Measurements from ENCODE around the gene METTL6. TPM values are rescaled to one million over a fixed set of nuclear protein-coding genes. Genes with fewer than 3 reads are reported as not detected.

METTL6 gene
- total RNA-seq, 2 experiments from 2014 or later = 12.7 to 23.5 TPM

GRCh38 chr3:15456321-15456720 is 29.0 kb upstream of the METTL6 start:
- BruUV-seq (replicated peaks) = no TSS peak
- H3K9me2 ChIP-seq (ENCODE audit: insufficient read depth, low read length) = no peaks in the 10 kb centered on the region
- no peak for DNase-seq (ENCODE audit: low spot score)
- no peaks in the 10 kb centered on the region for H3K4me1 ChIP-seq (ENCODE audit: insufficient read depth, low read length, poor library complexity, severe bottlenecking)
- no peak overlapping the region for H3K27ac ChIP-seq (ENCODE audit: low read depth, low read length, poor library complexity, severe bottlenecking)
- H3K36me3 ChIP-seq (ENCODE audit: insufficient read depth, low read length) = no peaks in the 10 kb centered on the region
- H2AFZ ChIP-seq (ENCODE audit: low read length) = no peak overlapping the region
- TF ChIP-seq EZH2phosphoT487 (IDR thresholded peaks at IDR 0.05; ENCODE audit: borderline replicate concordance, low read depth, low read length) (no peak), CTCF (conservative IDR thresholded peaks at IDR 0.05; ENCODE audit: low read length) (no peak)
- H3K9me3 ChIP-seq (ENCODE audit: low read length) = no peaks in the 10 kb centered on the region
- H3K4me3 ChIP-seq (ENCODE audit: low read depth, low read length, poor library complexity, severe bottlenecking) = no peak overlapping the region
- no peak overlapping the region for H3K4me2 ChIP-seq (ENCODE audit: low read length)
- ChIA-PET CTCF (ENCODE audit: unreplicated experiment) (no interaction called here), POLR2A (no interaction called here)
- no peaks in the 10 kb centered on the region for H4K20me1 ChIP-seq (ENCODE audit: insufficient read depth, low read length)
- intact Hi-C loops (cut with micrococcal nuclease; ENCODE audit: unreplicated experiment) = no loop called here
- H3K79me2 ChIP-seq (ENCODE audit: insufficient read depth, low read depth, low read length) = no peaks in the 10 kb centered on the region

GRCh38 chr3:15455756-15456155 is 28.4 kb upstream of the METTL6 start:
- ChIA-PET CTCF (ENCODE audit: unreplicated experiment) (no interaction called here), POLR2A (no interaction called here)
- H4K20me1 ChIP-seq (ENCODE audit: insufficient read depth, low read length) = no peaks in the 10 kb centered on the region
- no peak for DNase-seq (ENCODE audit: low spot score)
- H3K4me3 ChIP-seq (ENCODE audit: low read depth, low read length, poor library complexity, severe bottlenecking) = no peak overlapping the region
- no peaks in the 10 kb centered on the region for H3K9me2 ChIP-seq (ENCODE audit: insufficient read depth, low read length)
- no peak overlapping the region for H2AFZ ChIP-seq (ENCODE audit: low read length)
- H3K79me2 ChIP-seq (ENCODE audit: insufficient read depth, low read depth, low read length) = no peaks in the 10 kb centered on the region
- H3K27ac ChIP-seq (ENCODE audit: low read depth, low read length, poor library complexity, severe bottlenecking) = no peak overlapping the region
- intact Hi-C loops (cut with micrococcal nuclease; ENCODE audit: unreplicated experiment) = no loop called here
- H3K9me3 ChIP-seq (ENCODE audit: low read length) = no peaks in the 10 kb centered on the region
- H3K36me3 ChIP-seq (ENCODE audit: insufficient read depth, low read length) = no peaks in the 10 kb centered on the region
- H3K4me1 ChIP-seq (ENCODE audit: insufficient read depth, low read length, poor library complexity, severe bottlenecking) = no peaks in the 10 kb centered on the region
- TF ChIP-seq CTCF (conservative IDR thresholded peaks at IDR 0.05; ENCODE audit: low read length) (no peak), EZH2phosphoT487 (IDR thresholded peaks at IDR 0.05; ENCODE audit: borderline replicate concordance, low read depth, low read length) (no peak)
- no peak overlapping the region for H3K4me2 ChIP-seq (ENCODE audit: low read length)
- BruUV-seq (replicated peaks) = no TSS peak

GRCh38 chr3:15454965-15455364 is 27.6 kb upstream of the METTL6 start:
- H3K4me1 ChIP-seq (ENCODE audit: insufficient read depth, low read length, poor library complexity, severe bottlenecking) = no peaks in the 10 kb centered on the region
- H4K20me1 ChIP-seq (ENCODE audit: insufficient read depth, low read length) = no peaks in the 10 kb centered on the region
- H3K4me3 ChIP-seq (ENCODE audit: low read depth, low read length, poor library complexity, severe bottlenecking) = no peak overlapping the region
- no peak overlapping the region for H3K27ac ChIP-seq (ENCODE audit: low read depth, low read length, poor library complexity, severe bottlenecking)
- no peaks in the 10 kb centered on the region for H3K79me2 ChIP-seq (ENCODE audit: insufficient read depth, low read depth, low read length)
- H3K36me3 ChIP-seq (ENCODE audit: insufficient read depth, low read length) = no peaks in the 10 kb centered on the region
- DNase-seq (ENCODE audit: low spot score) = no peak
- no peaks in the 10 kb centered on the region for H3K9me3 ChIP-seq (ENCODE audit: low read length)
- no TSS peak for BruUV-seq (replicated peaks)
- CTCF ChIA-PET (ENCODE audit: unreplicated experiment) = interaction anchor here (0.7 kb wide), 1 partner anchor 40 kb away, joined by 3 read pairs; no protein-coding TSS in a partner anchor
- intact Hi-C loops (cut with micrococcal nuclease; ENCODE audit: unreplicated experiment) = no loop called here
- no peak overlapping the region for H3K4me2 ChIP-seq (ENCODE audit: low read length)
- H3K9me2 ChIP-seq (ENCODE audit: insufficient read depth, low read length) = no peaks in the 10 kb centered on the region
- TF ChIP-seq EZH2phosphoT487 (IDR thresholded peaks at IDR 0.05; ENCODE audit: borderline replicate concordance, low read depth, low read length) = no peak
- POLR2A ChIA-PET = interaction anchor here (0.7 kb wide), 1 partner anchor 180 kb away, joined by 7 read pairs; no protein-coding TSS in a partner anchor
- no peak overlapping the region for H2AFZ ChIP-seq (ENCODE audit: low read length)
